GM12878 (cell line): ENCODE data around the gene UBE2E2. TPM values are rescaled to one million over a fixed set of nuclear protein-coding genes. Genes with fewer than 3 reads are reported as not detected.

Experiments
- ATF7 ChIP-seq: fragments of 450-650 bp; IDR thresholded peaks from 2 replicates; pipeline ENCODE4 v1.6.1; 2016; ENCODE audit warnings: low read depth, mild to moderate bottlenecking
- BHLHE40 ChIP-seq, 2 experiments: fragments of 450-650 bp in 1 of 2; IDR thresholded peaks; 2 replicates each; pipeline ENCODE4 v1.6.1; 2011 to 2017; ENCODE audit warnings: low read depth in 2 of 2, borderline replicate concordance in 1 of 2, improper control_type of control experiment in 1 of 2, low read length in 1 of 2, mild to moderate bottlenecking in 1 of 2
- BMI1 ChIP-seq: fragments of 450-650 bp; IDR thresholded peaks from 2 replicates; pipeline ENCODE4 v1.6.1; 2016; ENCODE audit warnings: mild to moderate bottlenecking, moderate library complexity, borderline replicate concordance
- CBFB ChIP-seq: IDR thresholded peaks from 2 replicates; pipeline ENCODE4 v1.6.1; 2016; ENCODE audit warnings: antibody characterized with exemption, low read depth
- CTCF ChIP-seq, 3 experiments: IDR thresholded peaks in 2 of 3; conservative IDR thresholded peaks in 1 of 3; 2 replicates each; pipeline ENCODE4 v1.5.1; 2011; ENCODE audit warnings: low read depth in 3 of 3, low read length in 3 of 3, mild to moderate bottlenecking in 3 of 3, control low read depth in 2 of 3, moderate library complexity in 2 of 3, inconsistent platforms in 1 of 3, mixed read lengths in 1 of 3; ENCODE audit not compliant: control insufficient read depth in 2 of 3, insufficient read depth in 1 of 3; ENCODE audit errors: extremely low read depth in 1 of 3
- E4F1 ChIP-seq: fragments of 450-650 bp; IDR thresholded peaks from 2 replicates; pipeline ENCODE4 v1.6.1; 2018; ENCODE audit warnings: borderline replicate concordance, mild to moderate bottlenecking; ENCODE audit not compliant: partially characterized antibody
- ETV6 ChIP-seq, 2 experiments: fragments of 450-650 bp in 1 of 2; IDR thresholded peaks in 1 of 2; conservative IDR thresholded peaks in 1 of 2; 2 replicates each; pipeline ENCODE4 v1.6.1; 2014; ENCODE audit warnings: antibody characterized with exemption in 1 of 2, borderline replicate concordance in 1 of 2, low read depth in 1 of 2, mild to moderate bottlenecking in 1 of 2, moderate library complexity in 1 of 2
- FOXK2 ChIP-seq: fragments of 450-650 bp; IDR thresholded peaks from 2 replicates; pipeline ENCODE4 v1.6.1; 2017; ENCODE audit warnings: mild to moderate bottlenecking, moderate library complexity
- GABPA ChIP-seq: IDR thresholded peaks from 2 replicates; pipeline ENCODE4 v1.6.1; 2014; ENCODE audit warnings: antibody characterized with exemption, low read depth, mild to moderate bottlenecking, inconsistent platforms
- IRF5 ChIP-seq: fragments of 450-650 bp; IDR thresholded peaks from 2 replicates; pipeline ENCODE4 v1.6.1; 2017; ENCODE audit warnings: borderline replicate concordance
- JUNB ChIP-seq: IDR thresholded peaks from 2 replicates; pipeline ENCODE4 v1.6.1; 2016; ENCODE audit warnings: antibody characterized with exemption, mild to moderate bottlenecking
- KLF5 ChIP-seq: fragments of 450-650 bp; IDR thresholded peaks from 2 replicates; pipeline ENCODE4 v1.6.1; 2014; ENCODE audit warnings: mild to moderate bottlenecking; ENCODE audit not compliant: partially characterized antibody
- MXI1 ChIP-seq: fragments of 150-350 bp; IDR thresholded peaks from 2 replicates; pipeline ENCODE4 v1.6.1; 2011; ENCODE audit warnings: low read depth, mild to moderate bottlenecking, inconsistent platforms, low read length, improper control_type of control experiment
- NBN ChIP-seq: fragments of 450-650 bp; IDR thresholded peaks from 2 replicates; pipeline ENCODE4 v1.6.1; 2016
- NR2C2 ChIP-seq: IDR thresholded peaks from 2 replicates; pipeline ENCODE4 v1.6.1; 2011; ENCODE audit warnings: borderline replicate concordance, low read depth; ENCODE audit not compliant: control insufficient read depth, insufficient read length
- POU2F2 ChIP-seq: IDR thresholded peaks from 3 replicates; pipeline ENCODE4 v1.6.1; 2011; ENCODE audit warnings: low read depth, mild to moderate bottlenecking, low read length, borderline replicate concordance
- RBBP5 ChIP-seq: fragments of 200-600 bp; sonication (generic); conservative IDR thresholded peaks from 2 replicates; pipeline ENCODE4 v1.6.1; 2016
- SKIL ChIP-seq: fragments of 450-650 bp; IDR thresholded peaks from 2 replicates; pipeline ENCODE4 v1.6.1; 2017; ENCODE audit warnings: mild to moderate bottlenecking, low read depth, inconsistent platforms; ENCODE audit not compliant: poor library complexity, severe bottlenecking
- USF2 ChIP-seq: IDR thresholded peaks from 2 replicates; pipeline ENCODE4 v1.6.1; 2011; ENCODE audit warnings: low read depth, low read length, improper control_type of control experiment, borderline replicate concordance
- YY1 ChIP-seq: IDR thresholded peaks from 2 replicates; pipeline ENCODE4 v1.6.1; 2011; ENCODE audit warnings: low read depth, mild to moderate bottlenecking, low read length
- ZNF24 ChIP-seq: fragments of 450-650 bp; IDR thresholded peaks from 2 replicates; pipeline ENCODE4 v1.6.1; 2017; ENCODE audit warnings: antibody characterized with exemption, mild to moderate bottlenecking
- polyA plus RNA-seq, 11 experiments: library from polyadenylated mRNA; depleted of rRNA in 4 of 11; unstranded in 6 of 11; stranded (reverse) in 5 of 11; fragments of >200 nt; fragmentation: Nextera tagmentation in 4 of 11; fragmentation: Illumina TruSeq in 1 of 11; extraction: Ambion mirVana in 4 of 11; extraction: Trizol in 1 of 11; gene quantifications; 1 replicate in 1 of 11; 2 replicates in 10 of 11; pipeline versions ENCODE4 v1.2.1 to v1.2.3, GENCODE V29; 2011 to 2016; ENCODE audit warnings: inconsistent platforms in 2 of 11, missing spikeins in 2 of 11, low read depth in 1 of 11
- total RNA-seq, 4 experiments: library from RNA; depleted of rRNA in 3 of 4; stranded (reverse); fragments of >200 nt in 3 of 4; fragmentation: Illumina TruSeq in 1 of 4; extraction: Trizol in 1 of 4; gene quantifications; 2 replicates each; pipeline versions ENCODE4 v1.2.1 to v1.2.3, GENCODE V29; 2013 to 2021

Gene UBE2E2
- total and polyA plus RNA-seq, 10 of the 15 experiments (the other 5 are each of a cell fraction or from before 2014, with no cell fraction given): 8.7 to 71.0 (median 36.4) TPM

- no peak for TF ChIP-seq ETV6 (conservative IDR thresholded peaks at IDR 0.05 in 1 of 2, IDR thresholded peaks at IDR 0.05 in 1 of 2; ENCODE audit: borderline replicate concordance in 1 of 2, low read depth in 1 of 2)
- TF ChIP-seq BHLHE40 (IDR thresholded peaks at IDR 0.05; ENCODE audit: borderline replicate concordance in 1 of 2, low read depth in 2 of 2, low read length in 1 of 2): peak; percentile 4 to 60; a peak in 2 of 4 replicates
- TF ChIP-seq CBFB: no peak
- TF ChIP-seq GABPA: no peak
- TF ChIP-seq ZNF24: no peak
- no peak for TF ChIP-seq BMI1
- no peak for TF ChIP-seq CTCF (IDR thresholded peaks at IDR 0.05 in 2 of 3, conservative IDR thresholded peaks at IDR 0.05 in 1 of 3; ENCODE audit: control insufficient read depth in 2 of 3, extremely low read depth in 1 of 3, insufficient read depth in 1 of 3, low read depth in 3 of 3, low read length in 3 of 3)
- no peak for TF ChIP-seq FOXK2
- no peak for TF ChIP-seq USF2
- peak; percentile 75 for TF ChIP-seq YY1
- TF ChIP-seq RBBP5: no peak
- TF ChIP-seq ATF7: peak; percentile 47; the same call in 1 of the 2 replicates
- TF ChIP-seq KLF5: no peak
- TF ChIP-seq MXI1: no peak; the same call in 1 of the 2 replicates
- TF ChIP-seq NR2C2: no peak
- peak; percentile 73 for TF ChIP-seq NBN
- TF ChIP-seq JUNB: no peak
- no peak for TF ChIP-seq SKIL
- TF ChIP-seq IRF5: no peak
- TF ChIP-seq POU2F2: no peak; the same call in 2 of the 3 replicates
- no peak for TF ChIP-seq E4F1
Measured at GRCh38 chr3:23202921-23203707, at the start of gene UBE2E2 (continued).
